Measurements from ENCODE around the gene TLR10.

GRCh38 chr4:38829237-38829636 lies 46.4 kb upstream of the TLR10 start:
- TF ChIP-seq CTCF (conservative IDR thresholded peaks at IDR 0.05; ENCODE audit: low read depth in 2 of 2) (no peak), EZH2 (IDR thresholded peaks at IDR 0.05; ENCODE audit: low read depth, unreplicated experiment) (no peak)
